Stimulated activated CD8-positive, alpha-beta memory T cell treated with anti-CD3 and anti-CD28 coated beads, Interleukin-4, amount 100 ng/mL, for 1 hour (primary cell): ENCODE data around the gene THSD4.
"Not testable (repeated sequence)": the region's sequence is repeated elsewhere in the genome, so short reads cannot be mapped to it uniquely, and the experiment has no call there.

ENCODE experiments used
- DNase-seq, 2 donors: peaks; one replicate each; pipeline ENCODE4 v3.0.0-alpha.2; 2020; ENCODE audit warnings: low read depth in 2 of 2, low spot score in 1 of 2

Gene THSD4

DNA sequence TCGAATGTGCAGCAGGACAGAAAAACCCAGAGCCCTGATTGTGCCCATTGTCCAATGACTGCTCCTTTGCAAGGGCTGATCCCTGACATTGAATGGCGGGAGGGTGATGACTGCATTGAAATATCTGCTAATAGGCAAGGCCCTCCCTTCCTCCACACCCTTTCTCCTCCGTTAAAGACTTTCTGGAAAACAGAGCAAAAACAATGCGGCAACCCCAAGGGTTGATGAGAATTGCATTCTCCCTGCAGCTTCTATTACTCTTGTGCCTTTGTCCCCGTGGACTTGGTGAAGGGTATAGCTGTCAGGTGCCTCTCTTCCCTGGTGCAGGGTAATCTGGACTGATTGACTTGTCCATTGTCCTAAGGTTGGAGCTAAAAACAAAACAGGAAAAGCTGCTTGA, 71.8 kb downstream of the THSD4 start:
- DNase-seq: no peak

DNA sequence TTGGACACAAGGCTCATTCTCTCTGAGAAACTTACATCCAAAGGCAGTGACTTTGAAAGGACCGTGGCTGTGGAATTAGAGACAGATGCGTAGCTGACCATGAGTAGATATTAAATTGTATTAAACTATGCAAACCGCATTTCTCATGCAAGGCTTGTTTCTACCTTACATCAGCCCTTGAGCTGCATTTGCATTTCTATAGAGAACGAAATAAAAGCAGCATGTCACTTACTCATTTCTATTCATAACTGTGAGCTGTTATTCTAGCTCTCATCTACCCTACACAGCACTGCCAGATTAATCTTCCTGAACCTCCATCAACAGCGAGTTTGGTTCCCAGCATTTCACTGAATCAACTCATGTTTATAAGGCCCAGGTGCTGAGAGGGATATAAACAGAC, 72.3 kb downstream of the THSD4 start:
- DNase-seq: no peak

DNA sequence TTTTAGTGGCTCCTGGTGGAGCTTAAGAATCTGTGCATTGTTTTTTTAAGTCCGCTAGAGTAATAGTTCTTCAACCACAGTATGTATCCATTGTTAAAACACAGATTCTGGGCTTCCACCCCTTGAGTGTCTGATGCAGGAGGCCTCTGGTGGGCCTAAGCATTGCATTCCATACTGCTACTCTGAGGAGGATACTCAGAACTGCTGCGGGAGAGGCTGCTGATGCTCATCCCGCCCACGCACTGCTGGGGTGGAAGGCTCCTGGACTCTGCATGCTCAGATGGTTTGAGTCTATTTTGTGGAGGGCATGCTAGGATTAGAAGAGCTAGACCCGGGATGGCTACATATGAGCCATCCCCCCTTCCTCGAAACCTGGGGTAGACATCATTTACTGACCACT, 74.4 kb downstream of the THSD4 start:
- no peak for DNase-seq

DNA sequence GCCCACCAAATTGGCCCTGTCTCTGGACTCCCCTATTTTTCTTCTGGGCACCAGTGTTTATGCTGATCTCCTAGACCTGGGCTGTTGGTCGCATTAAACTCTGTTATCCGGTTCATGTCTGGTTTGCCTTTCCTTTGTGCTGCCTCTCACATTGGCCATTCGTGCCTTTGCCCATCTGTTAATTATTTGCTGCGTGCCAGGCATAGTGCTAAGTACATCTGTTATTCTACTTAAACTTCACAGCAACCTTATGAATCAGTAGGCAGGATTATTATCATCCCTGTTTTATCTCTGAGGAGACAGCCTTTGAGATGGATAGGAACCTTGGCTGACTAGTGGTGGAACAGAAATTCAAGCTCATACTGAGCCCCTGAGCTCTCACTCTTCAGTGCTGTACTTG, 76.0 kb downstream of the THSD4 start:
- DNase-seq: no peak

DNA sequence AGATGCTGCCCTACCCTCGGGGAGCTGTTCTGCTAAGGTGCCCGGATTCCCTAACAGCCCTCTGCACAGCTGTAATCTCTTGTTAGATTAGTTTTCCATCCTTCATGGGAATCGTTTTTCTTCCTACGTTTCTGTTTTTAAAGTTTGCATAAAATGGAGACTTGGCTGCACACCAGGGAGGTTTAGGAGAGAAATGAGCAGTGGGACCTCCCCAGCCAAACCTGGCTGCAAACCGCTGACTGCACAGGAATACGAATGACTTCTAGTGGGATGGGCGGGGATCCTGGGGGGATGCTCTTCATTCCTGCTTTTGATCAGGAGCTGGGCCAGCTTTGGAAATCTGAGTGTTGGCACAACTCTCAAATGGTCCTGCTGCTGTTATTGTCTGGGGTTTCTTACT, 77.5 kb downstream of the THSD4 start:
- DNase-seq: no peak

DNA sequence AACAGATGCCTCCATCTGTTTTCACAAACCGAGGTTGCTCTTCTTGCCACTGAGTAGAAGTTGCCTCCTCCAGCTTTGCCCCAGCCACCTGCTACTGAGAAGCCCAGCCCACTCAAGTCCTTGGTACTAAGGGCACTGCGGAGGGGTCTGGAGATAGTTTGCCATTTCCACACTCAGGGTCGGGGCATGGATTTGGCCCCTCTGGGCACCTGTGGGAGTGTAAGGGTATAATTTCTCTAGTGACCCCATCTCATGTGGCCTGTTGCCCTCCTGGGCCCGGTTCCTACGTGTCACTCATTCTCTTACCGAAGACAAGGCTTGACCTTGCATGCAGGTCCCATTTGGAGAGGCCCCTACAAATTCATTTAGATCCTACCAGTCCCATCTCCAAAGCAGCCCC, 79.0 kb downstream of the THSD4 start:
- DNase-seq: no peak

DNA sequence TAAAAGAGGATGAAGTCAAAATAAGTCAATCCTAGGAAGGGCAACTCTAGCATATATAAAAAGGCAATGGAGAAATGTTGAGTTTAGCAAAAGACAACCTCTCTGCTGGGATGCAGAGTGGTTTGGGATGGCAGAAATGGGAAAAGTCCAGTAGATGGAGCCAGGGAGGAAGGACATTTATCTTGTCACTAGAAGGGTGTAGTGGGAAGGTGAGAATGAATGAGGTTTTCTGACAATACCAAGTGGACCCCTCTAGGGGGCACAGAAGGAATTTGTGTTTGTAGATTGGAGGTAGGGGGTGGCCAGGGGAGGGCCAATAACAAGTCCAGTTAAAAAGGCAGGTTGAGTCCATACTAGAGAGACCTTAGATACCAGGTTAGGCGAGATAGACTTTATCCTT, 80.0 kb downstream of the THSD4 start:
- DNase-seq: no peak

DNA sequence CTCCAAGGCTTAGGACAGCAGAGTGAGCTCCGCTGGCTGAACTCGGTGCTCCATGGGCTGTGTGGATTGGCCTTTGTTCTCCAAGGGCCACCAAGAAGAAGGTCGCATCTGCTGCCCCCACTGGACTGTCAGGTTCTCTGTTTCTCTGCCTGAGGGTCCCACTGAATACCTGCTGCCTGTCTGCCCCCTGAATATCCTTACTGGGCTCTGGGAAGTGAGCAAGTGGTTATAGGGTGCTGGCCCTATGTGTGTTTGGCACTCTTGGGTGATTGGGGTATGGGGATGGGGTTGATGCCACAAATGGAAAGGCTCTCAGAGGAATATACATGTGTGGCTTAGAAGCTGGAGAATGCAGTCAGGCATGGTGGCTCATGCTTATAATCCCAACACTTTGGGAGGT, 82.3 kb downstream of the THSD4 start:
- DNase-seq: no peak

DNA sequence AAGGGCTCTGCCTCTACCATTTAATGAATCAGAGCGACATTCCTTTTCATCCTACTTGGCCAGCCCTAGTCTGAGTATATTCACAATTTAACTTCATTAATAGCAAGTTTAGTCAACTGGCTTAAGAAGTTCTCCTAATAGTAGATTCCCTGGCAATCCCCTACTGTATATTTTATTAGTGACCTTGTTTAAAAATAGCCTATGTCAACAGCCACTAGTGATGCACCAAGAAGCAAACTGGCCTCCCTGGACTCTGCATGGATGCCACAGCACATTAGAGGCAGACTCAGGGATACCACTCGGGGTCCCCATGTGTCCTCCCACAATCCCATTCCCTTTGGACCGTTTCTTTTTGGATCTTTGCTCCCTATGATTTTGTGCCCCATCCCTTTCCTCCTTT, 83.6 kb downstream of the THSD4 start:
- DNase-seq: no peak

DNA sequence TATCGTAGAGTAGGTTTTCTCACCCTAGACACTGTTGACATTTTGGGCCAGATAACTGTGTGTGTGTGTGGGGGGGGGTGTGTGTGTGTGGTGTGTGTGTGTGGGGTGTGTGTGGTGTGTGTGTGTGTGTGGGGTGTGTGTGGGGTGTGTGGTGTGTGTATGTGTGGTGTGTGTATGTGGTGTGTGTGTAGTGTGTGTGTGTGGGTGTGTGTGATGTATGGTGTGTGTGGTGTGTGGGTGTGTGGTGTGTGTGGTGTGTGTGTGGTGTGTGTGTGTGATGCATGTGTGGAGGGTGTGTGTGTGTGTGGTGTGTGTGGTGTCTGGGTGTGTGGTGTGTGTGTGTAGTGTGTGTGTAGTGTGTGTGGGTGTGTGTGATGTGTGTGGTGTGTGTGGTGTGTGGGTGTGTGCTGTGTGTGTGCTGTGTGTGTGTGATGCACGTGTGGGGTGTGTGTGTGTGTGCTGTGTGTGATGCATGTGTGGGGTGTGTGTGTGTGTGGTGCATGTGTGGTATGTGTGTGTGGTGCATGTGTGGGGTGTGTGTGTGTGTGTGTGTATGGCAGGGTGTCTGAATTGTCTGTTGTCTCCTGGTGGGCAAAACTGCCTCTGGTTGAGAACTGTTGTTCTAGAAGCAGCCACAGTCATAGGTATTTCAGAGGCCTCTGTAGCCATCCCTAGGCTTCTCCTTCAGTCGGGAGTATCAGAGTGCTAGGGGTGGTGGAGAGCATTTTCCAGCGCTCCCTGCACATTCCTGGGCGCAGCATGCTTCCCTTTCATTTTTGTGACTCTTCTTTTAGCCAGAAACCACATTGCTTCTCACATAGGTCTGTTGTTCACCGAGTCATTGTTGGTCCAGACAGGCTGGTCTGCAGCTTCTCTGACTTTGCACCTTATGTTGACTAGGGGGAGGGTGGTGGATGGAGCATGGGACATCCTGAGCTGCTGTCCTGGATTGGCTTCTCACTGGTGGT, 84.4 kb downstream of the THSD4 start:
- DNase-seq: no peak

DNA sequence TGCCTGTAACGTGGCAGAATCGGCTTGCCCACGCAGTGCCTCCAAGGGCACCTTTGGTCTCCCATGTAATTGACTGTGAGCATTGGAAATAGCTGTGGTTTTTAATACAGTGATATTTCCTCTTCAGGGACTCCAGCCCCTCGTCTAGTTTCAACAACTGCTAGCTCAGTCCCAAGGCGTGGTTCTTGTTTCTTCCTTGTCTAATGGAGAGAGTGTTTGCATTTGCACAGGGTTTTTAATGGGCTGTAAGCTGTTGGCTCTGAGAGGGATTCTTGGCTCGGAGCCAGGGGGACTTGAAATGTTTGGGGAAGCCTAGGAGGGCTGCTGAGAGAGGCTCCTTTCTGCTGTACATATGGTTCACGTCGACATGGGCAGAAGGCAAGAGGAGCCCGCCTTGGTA, 86.2 kb downstream of the THSD4 start:
- no peak for DNase-seq

DNA sequence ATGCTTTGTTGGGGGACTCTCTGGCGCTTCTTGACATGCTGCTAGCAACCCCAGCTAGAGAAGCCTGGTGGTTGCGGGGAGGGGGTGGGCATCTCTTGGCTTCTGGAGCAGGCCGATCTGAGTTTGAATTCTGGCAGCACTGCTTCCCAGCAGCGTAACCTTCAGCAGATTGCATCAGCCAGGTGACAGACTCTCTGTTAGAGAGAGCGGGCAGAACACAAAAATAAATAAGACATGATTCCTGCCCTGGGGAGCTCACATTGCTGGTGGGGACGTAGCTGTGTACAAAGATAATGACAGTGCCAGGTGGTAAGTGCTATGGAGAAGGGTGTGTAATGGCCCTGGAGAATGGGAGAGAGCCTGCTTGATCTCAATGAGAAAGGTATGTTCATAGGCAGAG, 87.4 kb downstream of the THSD4 start:
- DNase-seq: no peak

DNA sequence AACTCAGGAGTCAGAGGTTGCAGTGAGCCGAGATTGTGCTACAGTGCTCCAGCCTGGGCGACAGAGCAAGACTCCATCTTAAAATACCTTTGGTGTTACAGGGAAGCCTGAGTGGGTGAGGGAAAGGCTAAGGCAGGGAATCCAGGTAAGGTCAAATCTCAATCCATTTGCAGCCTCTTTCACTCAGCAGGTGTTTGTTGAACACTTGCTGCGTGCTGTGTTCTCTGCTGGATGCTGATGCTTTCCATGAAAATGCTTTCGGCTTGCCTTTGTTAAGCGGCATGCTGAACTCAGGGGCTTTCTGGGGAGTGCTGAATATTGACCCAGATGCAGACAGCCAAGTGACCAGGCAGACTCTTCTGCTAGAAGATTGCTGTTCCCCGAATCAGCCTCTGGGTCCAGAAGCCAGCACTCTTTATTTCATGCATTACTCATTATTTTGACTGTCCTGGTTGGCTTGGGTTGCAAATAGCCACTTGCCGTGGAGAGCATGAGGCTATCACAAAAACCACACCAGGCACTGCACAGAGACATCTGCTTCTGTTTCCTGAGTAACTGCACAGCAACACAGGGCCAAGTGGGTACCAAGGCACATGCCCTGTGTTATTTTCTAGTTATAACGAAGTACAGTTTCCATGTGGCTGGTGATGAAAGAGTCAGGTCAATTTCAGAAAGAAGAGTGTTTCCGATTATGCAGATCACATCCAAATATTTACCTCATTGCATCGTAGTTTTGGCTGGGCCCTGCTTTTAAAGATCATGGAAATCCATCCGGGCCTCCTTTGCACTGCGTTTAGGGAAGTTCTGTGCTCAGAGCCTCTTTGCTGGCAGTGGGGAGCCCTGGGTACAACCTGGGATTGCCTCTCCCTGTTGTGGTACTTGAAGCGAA, 88.6 kb downstream of the THSD4 start:
- no peak for DNase-seq

DNA sequence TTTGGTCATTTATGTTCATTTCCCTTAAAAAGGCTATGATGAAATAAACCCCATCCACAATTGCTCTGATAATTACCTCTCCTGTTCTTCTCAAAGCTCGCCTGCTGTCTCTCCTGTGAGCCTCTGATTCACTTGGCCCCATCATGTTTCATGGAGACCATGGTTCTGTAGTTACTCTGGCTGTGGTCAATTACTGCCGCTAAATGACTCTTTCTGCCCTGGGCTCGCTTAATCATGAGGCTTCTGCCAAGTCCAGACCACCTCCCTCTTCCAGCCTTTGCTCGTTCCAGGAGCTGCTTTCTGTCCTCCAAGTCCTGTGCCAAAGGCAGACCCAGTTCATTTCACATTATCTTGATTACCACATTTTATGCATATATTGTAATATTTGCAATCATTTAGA, 91.9 kb downstream of the THSD4 start:
- no peak for DNase-seq

DNA sequence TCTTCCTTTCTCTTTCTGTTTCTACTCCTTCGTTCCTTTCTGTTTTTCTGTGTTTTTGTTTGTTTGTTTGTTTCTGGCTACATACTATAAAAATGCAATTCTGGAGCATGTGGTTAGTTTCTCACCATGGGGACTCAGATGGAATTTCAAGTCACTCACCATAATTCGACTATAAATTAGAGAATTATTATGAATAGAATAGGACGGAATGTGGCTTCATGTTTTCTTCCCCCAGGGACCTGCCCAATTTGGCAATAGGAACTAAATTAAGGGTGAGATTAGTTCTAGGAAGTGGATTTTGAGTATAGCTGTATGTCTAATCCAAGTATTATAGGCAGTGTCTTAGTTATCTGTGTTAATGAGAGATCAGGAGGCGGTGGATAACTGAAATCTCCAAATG, 96.9 kb downstream of the THSD4 start:
- no peak for DNase-seq

DNA sequence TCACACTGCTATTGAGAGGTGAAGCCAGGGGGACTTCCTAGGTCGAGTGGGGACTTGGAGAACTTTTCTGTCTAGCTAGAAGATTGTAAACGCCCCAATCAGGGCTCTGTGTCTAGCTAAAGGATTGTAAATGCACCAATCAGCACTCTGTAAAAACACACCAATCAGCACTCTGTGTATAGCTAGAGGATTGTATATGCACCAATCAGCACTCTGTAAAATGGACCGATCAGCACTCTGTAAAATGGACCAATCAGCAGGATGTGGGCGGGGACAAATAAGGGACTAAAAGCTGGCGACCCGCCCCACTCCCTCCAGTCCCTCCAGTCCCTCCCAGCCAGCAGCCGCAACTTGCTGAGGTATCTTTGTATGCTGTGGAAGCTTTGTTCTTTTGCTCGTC, 98.7 kb downstream of the THSD4 start:
- not testable (repeated sequence) for DNase-seq

DNA sequence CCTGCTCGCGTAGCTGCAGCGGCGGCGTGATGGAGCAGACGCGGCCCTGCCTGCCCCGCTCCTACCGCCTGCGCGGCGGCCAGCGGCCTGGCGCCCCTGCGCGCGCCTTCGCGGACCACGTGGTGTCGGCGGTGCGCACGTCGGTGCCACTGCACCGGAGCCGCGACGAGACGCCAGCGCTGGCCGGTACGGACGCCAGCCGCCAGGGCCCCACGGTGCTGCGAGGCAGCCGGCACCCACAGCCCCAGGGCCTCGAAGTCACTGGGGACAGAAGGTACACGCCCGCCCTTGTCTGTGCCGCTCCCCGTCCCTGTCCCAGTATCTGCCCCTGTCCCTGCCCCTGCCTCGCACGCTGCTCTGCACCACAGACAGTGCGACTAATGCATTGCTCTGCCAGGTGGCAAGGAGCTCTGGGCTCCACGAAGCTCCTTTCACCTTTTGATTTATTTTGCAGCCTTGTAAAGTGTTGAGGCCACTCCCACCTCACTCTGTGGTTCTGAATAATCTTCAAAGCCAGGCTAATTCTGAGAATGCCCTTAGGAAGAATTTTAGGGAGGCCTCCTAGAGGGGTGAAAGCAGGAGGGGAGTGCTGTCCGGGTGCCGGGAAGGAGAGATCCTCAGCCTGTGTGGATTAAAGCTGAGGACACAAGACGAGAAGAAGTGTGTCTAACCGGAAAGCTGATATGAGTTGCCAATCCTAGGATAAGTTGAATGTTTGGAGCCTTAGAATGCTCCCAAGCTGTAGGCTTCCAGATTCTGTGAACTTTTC, 100.0 kb downstream of the THSD4 start:
- DNase-seq: no peak

DNA sequence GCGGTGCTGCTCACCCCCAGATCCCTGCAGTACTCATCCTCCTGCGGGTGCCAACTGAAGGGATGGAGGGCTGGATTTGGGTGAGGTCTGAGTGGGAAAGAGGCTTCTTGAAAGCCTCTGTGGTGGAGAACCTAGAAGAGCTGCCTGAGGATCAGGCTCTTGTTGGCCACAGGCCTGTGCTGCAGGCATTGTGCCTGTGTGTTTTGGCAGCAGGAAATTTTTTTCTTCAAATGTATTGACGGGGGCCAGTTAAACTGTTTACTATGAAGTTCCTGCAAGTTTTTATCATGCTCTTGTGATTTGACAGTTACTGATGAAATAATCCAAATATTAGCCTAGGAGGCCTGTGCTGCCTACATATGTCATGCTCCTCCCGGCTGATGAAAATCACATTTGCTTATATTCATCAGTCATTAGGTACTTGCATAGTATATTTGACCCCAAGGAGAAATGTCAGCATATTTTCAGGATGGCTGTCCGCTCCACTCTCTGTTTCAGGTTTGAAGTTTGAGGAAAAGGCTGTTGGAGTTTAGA, 103.1 kb downstream of the THSD4 start:
- no peak for DNase-seq

DNA sequence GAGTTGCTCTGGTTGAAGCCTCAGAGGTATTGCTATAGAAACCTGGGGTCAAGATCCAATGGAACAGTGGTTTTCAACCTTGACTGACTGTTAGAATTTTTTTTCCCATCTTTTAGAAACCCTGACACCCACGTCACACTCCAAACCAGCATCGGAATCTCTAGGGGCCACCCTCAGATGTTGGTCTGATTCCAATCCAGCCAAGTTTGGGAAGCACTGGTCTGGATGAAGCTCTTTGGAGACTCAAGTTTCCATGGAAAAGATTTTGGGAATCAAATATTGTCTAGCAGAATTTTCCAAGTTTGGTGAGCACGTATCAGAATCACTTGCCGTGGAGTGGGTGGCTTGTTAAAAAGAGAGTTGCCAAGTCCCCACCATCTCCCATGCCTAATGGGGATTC, 103.8 kb downstream of the THSD4 start:
- DNase-seq: no peak

DNA sequence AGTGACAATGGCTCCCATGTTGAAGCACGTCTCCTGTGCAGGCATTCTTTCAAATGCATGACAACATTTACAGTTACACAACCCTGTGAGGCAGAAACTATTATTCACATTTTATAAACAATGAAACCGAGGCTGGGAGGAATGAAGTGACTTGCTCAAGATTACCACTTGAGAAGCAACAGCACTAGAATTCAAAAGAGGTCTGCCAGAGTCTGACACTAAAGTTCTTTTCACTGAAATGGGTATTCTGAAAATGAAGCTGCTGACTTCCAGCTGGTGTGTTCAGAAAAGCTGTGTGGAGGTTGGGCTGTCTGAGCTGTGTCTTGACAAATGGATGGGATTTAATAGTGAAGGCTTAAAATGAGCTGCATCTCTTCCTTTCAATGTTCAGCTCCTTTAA, 104.4 kb downstream of the THSD4 start:
- DNase-seq: no peak

DNA sequence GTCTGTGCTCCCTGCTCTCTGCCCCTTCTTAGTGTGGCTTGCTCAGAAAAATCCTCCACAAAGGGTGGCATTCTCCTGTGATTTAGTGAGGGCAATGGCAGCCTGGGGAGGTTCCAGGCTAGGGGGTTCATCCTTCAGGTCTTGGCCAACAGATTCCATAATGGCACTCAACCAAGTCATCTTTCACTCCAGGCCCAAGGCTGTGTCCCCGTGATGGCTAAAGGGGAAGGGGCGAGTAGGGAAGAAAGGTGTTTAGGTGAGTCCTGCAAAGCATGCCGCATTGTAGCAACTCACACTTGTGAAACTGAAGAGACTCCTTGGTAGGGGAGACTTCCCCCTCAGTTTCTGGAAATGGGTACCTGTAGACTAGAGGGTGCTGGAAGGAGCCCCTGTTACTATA, 105.6 kb downstream of the THSD4 start:
- no peak for DNase-seq
